Vagina (tissue), 2 donors: ENCODE data around the gene LACRT. TPM values are rescaled to one million over a fixed set of nuclear protein-coding genes. Genes with fewer than 3 reads are reported as not detected.

Source experiments
- DNase-seq, 2 donors: peaks; one replicate each; pipeline ENCODE4 v3.0.0-alpha.2; 2017; ENCODE audit errors: extremely low spot score in 2 of 2
- H3K27ac ChIP-seq: fragments of 200-600 bp; sonication (generic); one replicate; pipeline ENCODE4 v1.5.1; 2019
- H3K27me3 ChIP-seq: fragments of 200-600 bp; sonication (generic); one replicate; pipeline ENCODE4 v1.5.1; 2019
- H3K36me3 ChIP-seq, 2 donors: fragments of 200-600 bp; sonication (generic); one replicate each; pipeline ENCODE4 v1.5.1; 2017 to 2019
- H3K4me1 ChIP-seq: fragments of 200-600 bp; sonication (generic); one replicate; pipeline ENCODE4 v1.5.1; 2019
- H3K4me3 ChIP-seq, 2 donors: fragments of 200-600 bp; sonication (generic); 1 replicate in 1 of 2; 2 replicates in 1 of 2; pipeline ENCODE4 v1.5.1; 2016 to 2019
- H3K9me3 ChIP-seq: fragments of 200-600 bp; sonication (generic); one replicate; pipeline ENCODE4 v1.5.1; 2019
- CTCF ChIP-seq, 3 experiments: fragments of 450-650 bp in 2 of 3; fragments of 200-600 bp in 1 of 3; sonication (generic) in 1 of 3; IDR thresholded peaks; one replicate each; pipeline ENCODE4 v1.5.1; 2017 to 2019; ENCODE audit warnings: antibody characterized with exemption in 3 of 3, mild to moderate bottlenecking in 2 of 3, moderate library complexity in 2 of 3
- POLR2A ChIP-seq, 2 donors: fragments of 450-650 bp; IDR thresholded peaks; one replicate each; pipeline ENCODE4 v1.6.1; 2017; ENCODE audit warnings: antibody characterized with exemption in 2 of 2, mild to moderate bottlenecking in 2 of 2, moderate library complexity in 2 of 2
- POLR2AphosphoS5 ChIP-seq, 2 donors: sonication (generic); formaldehyde crosslinking; IDR thresholded peaks; one replicate each; pipeline ENCODE4 v1.9.0; 2017; ENCODE audit warnings: antibody characterized with exemption in 2 of 2, mild to moderate bottlenecking in 2 of 2, low read depth in 1 of 2; ENCODE audit not compliant: insufficient read depth in 1 of 2
- intact Hi-C: fragments of 100-400 bp; cut with DNase I; formaldehyde crosslinking; loops from one replicate; pipeline ENCODE4 v1.15.1; 2023
- total RNA-seq: library from RNA; depleted of rRNA; stranded (reverse); fragments of >200 nt; gene quantifications from one replicate; pipeline ENCODE4 v1.2.3, GENCODE V29; 2016

The LACRT gene
- total RNA-seq, 1 donor from 2014 or later: not detected

- no peak for DNase-seq
- Histone ChIP-seq H3K4me3 (no peak overlapping the region), H3K27ac (no peak overlapping the region), H3K9me3 (no peaks in the 10 kb centered on the region), H3K36me3 (no peaks in the 10 kb centered on the region), H3K27me3 (no peaks in the 10 kb centered on the region), H3K4me1 (no peaks in the 10 kb centered on the region)
- TF ChIP-seq CTCF (IDR thresholded peaks at IDR 0.05) (no peak), POLR2AphosphoS5 (IDR thresholded peaks at IDR 0.05; ENCODE audit: insufficient read depth in 1 of 2, low read depth in 1 of 2) (no peak), POLR2A (IDR thresholded peaks at IDR 0.05) (no peak)
- intact Hi-C loops: no loop called here
Observed at GRCh38 chr12:54660320-54660962, 25.7 kb upstream of the LACRT start.

- no peak overlapping the region for H3K27ac ChIP-seq
- intact Hi-C loops: no loop called here
- no peaks in the 10 kb centered on the region for H3K9me3 ChIP-seq
- TF ChIP-seq POLR2A (IDR thresholded peaks at IDR 0.05): no peak
- no peak for DNase-seq
- no peaks in the 10 kb centered on the region for H3K27me3 ChIP-seq
- H3K36me3 ChIP-seq: no peaks in the 10 kb centered on the region
- no peaks in the 10 kb centered on the region for H3K4me1 ChIP-seq
- H3K4me3 ChIP-seq: no peak overlapping the region
Observed at GRCh38 chr12:54658306-54659264, 23.9 kb upstream of the LACRT start.

GRCh38 chr12:54657105-54657607, 22.5 kb upstream of the LACRT start:
- no peaks in the 10 kb centered on the region for H3K4me1 ChIP-seq
- TF ChIP-seq POLR2A (IDR thresholded peaks at IDR 0.05): no peak
- TF ChIP-seq CTCF (IDR thresholded peaks at IDR 0.05): no peak
- no peak for TF ChIP-seq POLR2AphosphoS5 (IDR thresholded peaks at IDR 0.05; ENCODE audit: insufficient read depth in 1 of 2, low read depth in 1 of 2)
- no peaks in the 10 kb centered on the region for H3K27me3 ChIP-seq
- H3K4me3 ChIP-seq: no peak overlapping the region
- intact Hi-C loops: no loop called here
- H3K27ac ChIP-seq: no peak overlapping the region
- no peak for DNase-seq
- no peaks in the 10 kb centered on the region for H3K36me3 ChIP-seq
- no peaks in the 10 kb centered on the region for H3K9me3 ChIP-seq

GRCh38 chr12:54654926-54655325, 20.2 kb upstream of the LACRT start:
- DNase-seq: no peak
- no peaks in the 10 kb centered on the region for H3K36me3 ChIP-seq
- no peaks in the 10 kb centered on the region for H3K4me1 ChIP-seq
- intact Hi-C loops: no loop called here
- TF ChIP-seq CTCF (IDR thresholded peaks at IDR 0.05): no peak
- no peak for TF ChIP-seq POLR2AphosphoS5 (IDR thresholded peaks at IDR 0.05; ENCODE audit: insufficient read depth in 1 of 2, low read depth in 1 of 2)
- TF ChIP-seq POLR2A (IDR thresholded peaks at IDR 0.05): no peak
- no peak overlapping the region for H3K27ac ChIP-seq
- H3K4me3 ChIP-seq: no peak overlapping the region
- no peaks in the 10 kb centered on the region for H3K27me3 ChIP-seq
- no peaks in the 10 kb centered on the region for H3K9me3 ChIP-seq

- H3K36me3 ChIP-seq: no peaks in the 10 kb centered on the region
- no peaks in the 10 kb centered on the region for H3K27me3 ChIP-seq
- H3K27ac ChIP-seq: no peak overlapping the region
- intact Hi-C loops: no loop called here
- no peak for DNase-seq
- H3K4me3 ChIP-seq: no peak overlapping the region
- TF ChIP-seq CTCF (IDR thresholded peaks at IDR 0.05) (no peak), POLR2A (IDR thresholded peaks at IDR 0.05) (no peak), POLR2AphosphoS5 (IDR thresholded peaks at IDR 0.05; ENCODE audit: insufficient read depth in 1 of 2, low read depth in 1 of 2) (no peak)
- no peaks in the 10 kb centered on the region for H3K4me1 ChIP-seq
- no peaks in the 10 kb centered on the region for H3K9me3 ChIP-seq
Observed at GRCh38 chr12:54653025-54653424, 18.3 kb upstream of the LACRT start.
